GM06990 (cell line): Measurements from ENCODE around the gene OSTF1.

Experiments
- DNase-seq: peaks from one replicate; pipeline ENCODE4 v3.0.0-alpha.2; 2011; ENCODE audit not compliant: insufficient read length; ENCODE audit errors: extremely low read depth
- H3K27me3 ChIP-seq: replicated peaks from 2 replicates; pipeline ENCODE4 v1.6.0; 2011; ENCODE audit warnings: low read length; ENCODE audit not compliant: control insufficient read depth, insufficient read depth
- H3K36me3 ChIP-seq: 2 replicates; pipeline ENCODE4 v1.5.1; 2011; ENCODE audit warnings: low read length; ENCODE audit not compliant: control insufficient read depth, insufficient read depth
- H3K4me3 ChIP-seq: replicated peaks from 2 replicates; pipeline ENCODE4 v1.5.1; 2011; ENCODE audit warnings: low read depth, mild to moderate bottlenecking, control low read depth, low read length
- CTCF ChIP-seq: IDR thresholded peaks from 2 replicates; pipeline ENCODE4 v1.5.1; 2011; ENCODE audit warnings: low read length, control low read depth, mild to moderate bottlenecking, inconsistent platforms; ENCODE audit not compliant: insufficient read depth, poor library complexity, severe bottlenecking

OSTF1 gene

GRCh38 chr9:75090579-75090978, 2.3 kb downstream of the OSTF1 start:
- Histone ChIP-seq H3K36me3 (no peaks in the 10 kb centered on the region), H3K4me3 (no peak overlapping the region), H3K27me3 (no peaks in the 10 kb centered on the region)
- TF ChIP-seq CTCF: no peak
- DNase-seq: no peak

GRCh38 chr9:75092766-75093165, 4.5 kb downstream of the OSTF1 start:
- TF ChIP-seq CTCF: no peak
- Histone ChIP-seq H3K27me3 (no peaks in the 10 kb centered on the region), H3K4me3 (no peak overlapping the region), H3K36me3 (no peaks in the 10 kb centered on the region)
- DNase-seq: no peak

- no peak overlapping the region for H3K4me3 ChIP-seq
- no peak for DNase-seq
Measured at GRCh38 chr9:75096796-75097195, 8.5 kb downstream of the OSTF1 start.

GRCh38 chr9:75101004-75101588, 12.8 kb downstream of the OSTF1 start:
- Histone ChIP-seq H3K27me3 (no peaks in the 10 kb centered on the region), H3K36me3 (no peaks in the 10 kb centered on the region; the same call in none of the 2 replicates), H3K4me3 (no peak overlapping the region)
- no peak for TF ChIP-seq CTCF
- DNase-seq: no peak

More at GRCh38 chr9:75096796-75097195, 8.5 kb downstream of the OSTF1 start:
- Histone ChIP-seq H3K27me3 (no peaks in the 10 kb centered on the region), H3K36me3 (no peaks in the 10 kb centered on the region; the same call in 1 of the 2 replicates)
- TF ChIP-seq CTCF: no peak

GRCh38 chr9:75102177-75102790, 14.0 kb downstream of the OSTF1 start:
- Histone ChIP-seq H3K4me3 (no peak overlapping the region), H3K36me3 (no peaks in the 10 kb centered on the region; the same call in none of the 2 replicates), H3K27me3 (no peaks in the 10 kb centered on the region)
- no peak for DNase-seq
- no peak for TF ChIP-seq CTCF
